H1 (cell line): ENCODE data around the gene APOO. TPM values are rescaled to one million over a fixed set of nuclear protein-coding genes. Genes with fewer than 3 reads are reported as not detected.

Experiments used
- CTCF ChIA-PET: fragments of 300-600 bp; sonication (Branson Sonifier 250); formaldehyde crosslinking; loops from one replicate; lab custom pipeline; 2021; ENCODE audit not compliant: partially characterized antibody; lab: Charles Lee
- POLR2A ChIA-PET: fragments of 300-600 bp; sonication (Branson Sonifier 250); formaldehyde crosslinking; loops from one replicate; lab custom pipeline; 2021; ENCODE audit warnings: inconsistent platforms; ENCODE audit not compliant: partially characterized antibody; lab: Charles Lee
- DNase-seq, 2 experiments: peaks; one replicate each; pipeline versions ENCODE4 v3.0.0 to v3.0.0-alpha.2; 2010 to 2022; ENCODE audit warnings: low spot score in 2 of 2, low read depth in 1 of 2, mixed read lengths in 1 of 2
- FAIRE-seq: peaks from 2 replicates; lab custom pipeline; 2011; peaks lifted over from hg19 to GRCh38; lab: Jason Lieb, UNC
- H2AFZ ChIP-seq: 2 replicates; pipeline ENCODE4 v1.8.1; 2012; ENCODE audit warnings: low read length, inconsistent platforms
- H2AK5ac ChIP-seq: 2 replicates; pipeline ENCODE4 v1.6.1; 2013; ENCODE audit warnings: low read depth, low read length
- H2BK120ac ChIP-seq: replicated peaks from 2 replicates; pipeline ENCODE3; 2013; ENCODE audit warnings: low read depth, low read length, inconsistent platforms
- H2BK12ac ChIP-seq: 2 replicates; pipeline ENCODE4 v1.6.1; 2013; ENCODE audit warnings: low read depth, low read length
- H2BK15ac ChIP-seq: 2 replicates; pipeline ENCODE4 v1.6.1; 2013; ENCODE audit warnings: low read length
- H2BK20ac ChIP-seq: 2 replicates; pipeline ENCODE4 v1.6.1; 2013; ENCODE audit warnings: low read length
- H2BK5ac ChIP-seq: 2 replicates; pipeline ENCODE4 v1.6.1; 2013; ENCODE audit warnings: low read depth, low read length
- H3K14ac ChIP-seq: 2 replicates; pipeline ENCODE4 v1.6.1; 2013; ENCODE audit warnings: inconsistent platforms; ENCODE audit not compliant: insufficient read length
- H3K18ac ChIP-seq: 2 replicates; pipeline ENCODE4 v1.6.1; 2013; ENCODE audit warnings: low read length; ENCODE audit errors: extremely low read depth
- H3K23ac ChIP-seq: 2 replicates; pipeline ENCODE4 v1.6.1; 2013; ENCODE audit warnings: inconsistent platforms; ENCODE audit not compliant: insufficient read length
- H3K23me2 ChIP-seq: 2 replicates; pipeline ENCODE4 v1.6.1; 2013; ENCODE audit warnings: low read depth, low read length
- H3K27ac ChIP-seq: 2 replicates; pipeline ENCODE4 v1.6.1; 2011; ENCODE audit warnings: low read depth, low read length, inconsistent platforms
- H3K27me3 ChIP-seq, 4 experiments: replicated peaks in 1 of 4; 1 replicate in 1 of 4; 2 replicates in 3 of 4; pipeline versions ENCODE4 v1.6.1 to v1.8.1; 2011 to 2013; ENCODE audit warnings: low read length in 3 of 4, mild to moderate bottlenecking in 3 of 4, inconsistent platforms in 2 of 4, mixed read lengths in 2 of 4, moderate library complexity in 1 of 4; ENCODE audit not compliant: control insufficient read depth in 3 of 4, insufficient read depth in 3 of 4; ENCODE audit errors: extremely low read depth in 1 of 4
- H3K36me3 ChIP-seq, 4 experiments: 2 replicates each; pipeline versions ENCODE4 v1.6.1 to v1.8.1; 2011 to 2013; ENCODE audit warnings: mild to moderate bottlenecking in 4 of 4, low read length in 3 of 4, moderate library complexity in 2 of 4, control low read depth in 1 of 4, inconsistent platforms in 1 of 4; ENCODE audit not compliant: insufficient read depth in 4 of 4, control insufficient read depth in 2 of 4
- H3K4ac ChIP-seq: replicated peaks from 2 replicates; pipeline ENCODE3; 2013; ENCODE audit warnings: low read length, low read depth, mixed read lengths, inconsistent platforms; ENCODE audit not compliant: insufficient read length
- H3K4me1 ChIP-seq, 4 experiments: replicated peaks in 1 of 4; 1 replicate in 1 of 4; 2 replicates in 3 of 4; pipeline versions ENCODE4 v1.6.1 to v1.8.1; 2011 to 2013; ENCODE audit warnings: low read length in 3 of 4, inconsistent platforms in 2 of 4, mixed read lengths in 1 of 4; ENCODE audit not compliant: insufficient read depth in 4 of 4, control insufficient read depth in 3 of 4
- H3K4me2 ChIP-seq, 2 experiments: 2 replicates each; pipeline versions ENCODE4 v1.6.1 to v1.8.1; 2011 to 2013; ENCODE audit warnings: low read depth in 2 of 2, low read length in 2 of 2, control low read depth in 1 of 2, inconsistent platforms in 1 of 2, mild to moderate bottlenecking in 1 of 2; ENCODE audit not compliant: insufficient read depth in 1 of 2
- H3K4me3 ChIP-seq, 4 experiments: fragments of 200-600, 300-600 bp in 1 of 4; sonication (generic), shearing (Covaris generic), sonication (Bioruptor Twin) in 1 of 4; 2 replicates each; pipeline versions ENCODE4 v1.5.1 to v1.8.1; 2011 to 2016; ENCODE audit warnings: low read length in 4 of 4, low read depth in 3 of 4, control low read depth in 2 of 4, inconsistent platforms in 2 of 4, mild to moderate bottlenecking in 2 of 4, mixed read lengths in 1 of 4, moderate library complexity in 1 of 4; ENCODE audit not compliant: insufficient read depth in 2 of 4; ENCODE audit errors: extremely low read depth in 1 of 4
- H3K56ac ChIP-seq: replicated peaks from 2 replicates; pipeline ENCODE3; 2013; ENCODE audit warnings: low read depth, mild to moderate bottlenecking, mixed read lengths, low read length, inconsistent platforms; ENCODE audit not compliant: insufficient read length
- H3K79me1 ChIP-seq: 2 replicates; pipeline ENCODE4 v1.6.1; 2013; ENCODE audit warnings: low read depth, low read length, control low read depth
- H3K79me2 ChIP-seq, 2 experiments: 2 replicates each; pipeline versions ENCODE4 v1.6.1 to v1.8.1; 2012 to 2013; ENCODE audit warnings: low read length in 2 of 2, mild to moderate bottlenecking in 2 of 2, inconsistent platforms in 1 of 2; ENCODE audit not compliant: insufficient read depth in 2 of 2, control insufficient read depth in 1 of 2
- H3K9ac ChIP-seq, 4 experiments: replicated peaks in 1 of 4; 1 replicate in 1 of 4; 2 replicates in 3 of 4; pipeline versions ENCODE4 v1.6.1 to v1.8.1; 2011 to 2013; ENCODE audit warnings: low read depth in 3 of 4, low read length in 3 of 4, control low read depth in 2 of 4, mild to moderate bottlenecking in 2 of 4, moderate library complexity in 2 of 4, inconsistent platforms in 1 of 4; ENCODE audit errors: extremely low read depth in 1 of 4
- H3K9me3 ChIP-seq, 2 experiments: 2 replicates each; pipeline versions ENCODE4 v1.6.1 to v1.8.1; 2012 to 2013; ENCODE audit warnings: mild to moderate bottlenecking in 2 of 2, moderate library complexity in 2 of 2, control low read depth in 1 of 2, inconsistent platforms in 1 of 2, low read depth in 1 of 2, low read length in 1 of 2, mixed read lengths in 1 of 2; ENCODE audit not compliant: insufficient read depth in 2 of 2
- H4K20me1 ChIP-seq, 2 experiments: replicated peaks in 1 of 2; 2 replicates each; pipeline versions ENCODE3 to v1.8.1; 2011 to 2013; ENCODE audit warnings: inconsistent platforms in 2 of 2, low read length in 2 of 2, mild to moderate bottlenecking in 1 of 2; ENCODE audit not compliant: insufficient read depth in 2 of 2, control insufficient read depth in 1 of 2
- H4K5ac ChIP-seq: 2 replicates; pipeline ENCODE4 v1.6.1; 2013; ENCODE audit warnings: low read length, low read depth, mixed read lengths, inconsistent platforms; ENCODE audit not compliant: insufficient read length
- H4K8ac ChIP-seq: 2 replicates; pipeline ENCODE4 v1.8.0; 2013; ENCODE audit warnings: mild to moderate bottlenecking, moderate library complexity, low read length, inconsistent platforms; ENCODE audit not compliant: insufficient read depth; ENCODE audit errors: extremely low read depth
- H4K91ac ChIP-seq: replicated peaks from 2 replicates; pipeline ENCODE3; 2013; ENCODE audit warnings: low read length, mixed read lengths, inconsistent platforms; ENCODE audit not compliant: insufficient read length
- CTCF ChIP-seq, 3 experiments: IDR thresholded peaks; 1 replicate in 2 of 3; 2 replicates in 1 of 3; pipeline versions ENCODE4 v1.5.1 to v1.6.1; 2011; ENCODE audit warnings: low read length in 3 of 3, mild to moderate bottlenecking in 3 of 3, inconsistent platforms in 2 of 3, low read depth in 1 of 3, moderate library complexity in 1 of 3; ENCODE audit not compliant: insufficient read depth in 1 of 3; ENCODE audit errors: control extremely low read depth in 1 of 3
- HDAC6 ChIP-seq: IDR thresholded peaks from one replicate; pipeline ENCODE4 v1.7.1; 2012; ENCODE audit warnings: low read depth, mild to moderate bottlenecking, inconsistent platforms, low read length, moderate library complexity
- RAD21 ChIP-seq, 2 experiments: IDR thresholded peaks in 1 of 2; conservative IDR thresholded peaks in 1 of 2; 2 replicates each; pipeline ENCODE4 v1.6.1; 2011; ENCODE audit warnings: low read depth in 2 of 2, low read length in 2 of 2, improper control_type of control experiment in 1 of 2, inconsistent platforms in 1 of 2, mild to moderate bottlenecking in 1 of 2, moderate library complexity in 1 of 2
- WGBS, 2 experiments: shearing (Covaris generic) in 1 of 2; methylation state at CpG; one replicate each; pipeline versions ENCODE4 v1.1.6 to v1.1.7; 2013 to 2015; ENCODE audit warnings: low lambda C conversion rate in 2 of 2, mixed read lengths in 2 of 2, inconsistent platforms in 1 of 2, low coverage in 1 of 2, missing lambda C conversion rate in 1 of 2; ENCODE audit not compliant: insufficient replicate concordance in 2 of 2, insufficient coverage in 1 of 2, insufficient read length in 1 of 2; ENCODE audit errors: extremely low coverage in 1 of 2, missing lambda C conversion rate in 1 of 2; 5-methylcytosine and 5-hydroxymethylcytosine counted together
- polyA plus RNA-seq, 7 experiments: library from polyadenylated mRNA; depleted of rRNA in 3 of 7; stranded (reverse) in 5 of 7; unstranded in 2 of 7; fragments of >200 nt in 5 of 7; fragments of 200-250 nt in 2 of 7; gene quantifications; 1 replicate in 5 of 7; 2 replicates in 1 of 7; 4 replicates in 1 of 7; pipeline versions ENCODE4 v1.2.1 to v1.2.3, GENCODE V29; 2011 to 2013; ENCODE audit warnings: missing spikeins in 2 of 7, mixed read lengths in 2 of 7
- total RNA-seq: library from RNA; stranded (reverse); fragmentation: NEBNext Ultra II Directional; extraction: Animal tissue kit (Norgen Biotek cat#: 25700); gene quantifications from 2 replicates; pipeline ENCODE4 v1.2.1, GENCODE V29; 2021

APOO gene
- total and polyA plus RNA-seq, 2 of the 8 experiments (the other 6 are each of a cell fraction or from before 2014, with no cell fraction given): 25.7 to 45.0 TPM

DNA sequence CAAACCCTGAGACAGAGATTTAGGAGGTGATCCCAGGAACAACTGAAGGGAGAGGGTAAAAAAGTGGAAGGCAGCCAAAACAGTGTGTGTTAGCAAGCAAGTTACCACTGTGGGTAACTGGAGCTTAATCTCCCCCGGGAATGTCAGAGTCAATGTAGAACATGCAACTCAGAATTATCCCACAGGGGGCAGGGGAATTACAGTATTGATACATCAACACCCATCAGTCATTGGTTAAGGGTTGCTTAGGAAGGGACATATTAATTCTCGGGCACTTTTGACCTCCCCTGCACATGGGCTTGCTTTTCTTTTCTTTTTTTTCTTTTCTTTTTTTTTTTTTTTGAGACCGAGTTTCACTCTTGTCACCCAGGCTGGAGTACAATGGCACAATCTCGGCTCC lies 29.4 kb upstream of the APOO start:
- no peak for DNase-seq
- CTCF ChIA-PET: interaction anchor here (1.5 kb wide), 1 partner anchor 117 kb away, joined by 5 read pairs; the partner anchor contains the start of gene EIF2S3
- H3K27ac ChIP-seq: no peak overlapping the region

More for the DNA sequence above, 29.4 kb upstream of the APOO start:
- Histone ChIP-seq H3K79me2 (no peaks in the 10 kb centered on the region), H2BK120ac (no peak overlapping the region), H3K14ac (no peak overlapping the region), H3K4me2 (no peak overlapping the region), H3K79me1 (no peaks in the 10 kb centered on the region), H2BK5ac (no peak overlapping the region), H3K18ac (no peak overlapping the region), H3K23ac (no peak overlapping the region), H4K20me1 (no peaks in the 10 kb centered on the region), H4K5ac (no peak overlapping the region), H2AK5ac (no peak overlapping the region), H3K56ac (no peak overlapping the region), H2BK15ac (no peak overlapping the region), H4K8ac (no peak overlapping the region), H2AFZ (no peak overlapping the region), H3K9ac (no peak overlapping the region), H3K9me3 (no peaks in the 10 kb centered on the region), H2BK20ac (no peak overlapping the region), H3K4me1 (no peaks in the 10 kb centered on the region), H4K91ac (no peak overlapping the region), H3K36me3 (no peaks in the 10 kb centered on the region), H3K27me3 (no peaks in the 10 kb centered on the region), H3K4ac (no peak overlapping the region), H3K23me2 (no peaks in the 10 kb centered on the region; the same call in 1 of the 2 replicates), H2BK12ac (no peak overlapping the region), H3K4me3 (no peak overlapping the region)
- TF ChIP-seq HDAC6: no peak
- peak in 1 of 2 experiments; percentile 10; a peak in 1 of 4 replicates for TF ChIP-seq RAD21 (IDR thresholded peaks at IDR 0.05 in 1 of 2, conservative IDR thresholded peaks at IDR 0.05 in 1 of 2; ENCODE audit: low read depth in 2 of 2, low read length in 2 of 2)
- TF ChIP-seq CTCF (IDR thresholded peaks at IDR 0.05; ENCODE audit: control extremely low read depth in 1 of 3, insufficient read depth in 1 of 3, low read depth in 1 of 3, low read length in 3 of 3): peak in 1 of 3 experiments; percentile 15; a peak in 1 of 4 replicates
- no CpG with 5 or more reads among the region's 4 CpGs for WGBS, 2 experiments
- POLR2A ChIA-PET: interaction anchor here (0.5 to 1.4 kb wide), 3 partner anchors 16 to 84 kb away, joined by 3 to 4 read pairs (median 4); no protein-coding TSS in a partner anchor
- no peak for FAIRE-seq
